Umbilical cord (tissue), 2 donors: Measurements from ENCODE around the gene CDC42BPA. TPM values are rescaled to one million over a fixed set of nuclear protein-coding genes. Genes with fewer than 3 reads are reported as not detected.
"Not testable (repeated sequence)": the region's sequence is repeated elsewhere in the genome, so short reads cannot be mapped to it uniquely, and the experiment has no call there.

Experiments
- DNase-seq: peaks from one replicate; pipeline ENCODE4 v3.0.0-alpha.2; 2015; ENCODE audit warnings: low spot score
- total RNA-seq: library from RNA; depleted of rRNA; stranded (reverse); fragments of >200 nt; gene quantifications from one replicate; pipeline ENCODE4 v1.2.3, GENCODE V29; 2014; ENCODE audit warnings: low replicate concordance; ENCODE audit not compliant: insufficient read depth

Gene CDC42BPA
- total RNA-seq, 1 donor from 2014 or later: 110 TPM

GRCh38 chr1:227311389-227312001 is 6.8 kb downstream of the CDC42BPA start:
- DNase-seq: no peak

- no peak for DNase-seq
Observed at GRCh38 chr1:227308367-227309336, 9.6 kb downstream of the CDC42BPA start.

GRCh38 chr1:227306689-227307088 is 11.6 kb downstream of the CDC42BPA start:
- DNase-seq: no peak

GRCh38 chr1:227305894-227306626 is 12.2 kb downstream of the CDC42BPA start:
- peak; percentile 43 for DNase-seq

- no peak for DNase-seq
Observed at GRCh38 chr1:227304665-227305064, 13.6 kb downstream of the CDC42BPA start.

- no peak for DNase-seq
Observed at GRCh38 chr1:227303662-227304061, 14.6 kb downstream of the CDC42BPA start.

- no peak for DNase-seq
Observed at GRCh38 chr1:227300682-227301081, 17.6 kb downstream of the CDC42BPA start.

GRCh38 chr1:227299688-227300087 is 18.6 kb downstream of the CDC42BPA start:
- DNase-seq: no peak

GRCh38 chr1:227299241-227299627 is 19.1 kb downstream of the CDC42BPA start:
- peak; percentile 60 for DNase-seq

GRCh38 chr1:227298512-227299240 is 19.6 kb downstream of the CDC42BPA start:
- peak; percentile 43 for DNase-seq

- no peak for DNase-seq
Observed at GRCh38 chr1:227297073-227297793, 21.1 kb downstream of the CDC42BPA start.

GRCh38 chr1:227295609-227296008 is 22.7 kb downstream of the CDC42BPA start:
- no peak for DNase-seq

- DNase-seq: no peak
Observed at GRCh38 chr1:227285745-227286144, 32.5 kb downstream of the CDC42BPA start.

- no peak for DNase-seq
Observed at GRCh38 chr1:227281371-227281770, 36.9 kb downstream of the CDC42BPA start.

- DNase-seq: no peak
Observed at GRCh38 chr1:227280836-227281235, 37.5 kb downstream of the CDC42BPA start.

GRCh38 chr1:227276156-227276693 is 42.1 kb downstream of the CDC42BPA start:
- DNase-seq: not testable (repeated sequence)

GRCh38 chr1:227273557-227273956 is 44.7 kb downstream of the CDC42BPA start:
- DNase-seq: peak; percentile 17

- no peak for DNase-seq
Observed at GRCh38 chr1:227272428-227272827, 45.9 kb downstream of the CDC42BPA start.

- no peak for DNase-seq
Observed at GRCh38 chr1:227270554-227270953, 47.7 kb downstream of the CDC42BPA start.

- no peak for DNase-seq
Observed at GRCh38 chr1:227268943-227269342, 49.3 kb downstream of the CDC42BPA start.
